Measurements from ENCODE around the gene SYT17. TPM values are rescaled to one million over a fixed set of nuclear protein-coding genes. Genes with fewer than 3 reads are reported as not detected.

The SYT17 gene
- polyA plus RNA-seq, 1 donor (not counting 4 experiments of a cell fraction or from before 2014, with no cell fraction given): not detected

- H3K79me2 ChIP-seq (ENCODE audit: control insufficient read depth, insufficient read depth, low read length): no peaks in the 10 kb centered on the region
- FAIRE-seq (no peak), DNase-seq (ENCODE audit: low read depth, low spot score) (no peak)
- no peaks in the 10 kb centered on the region for H3K4me1 ChIP-seq (ENCODE audit: control insufficient read depth, extremely low read depth, insufficient read depth, low read length)
- dilution Hi-C loops (cut with MboI; ENCODE audit: extremely low pct_ligation_motif_present, low sequenced_read_pairs): no loop called here
- no peaks in the 10 kb centered on the region for H3K9me1 ChIP-seq (ENCODE audit: control insufficient read depth, extremely low read depth, insufficient read depth, low read length)
- TF ChIP-seq CTCF (optimal IDR thresholded peaks at IDR 0.05 in 1 of 3, IDR thresholded peaks at IDR 0.05 in 1 of 3, conservative IDR thresholded peaks at IDR 0.05 in 1 of 3; ENCODE audit: extremely low read depth in 1 of 3, insufficient read depth in 2 of 3, low read length in 3 of 3): no peak
- TF ChIP-seq EZH2 (IDR thresholded peaks at IDR 0.05; ENCODE audit: low read length): no peak
- no peaks in the 10 kb centered on the region for H3K9me3 ChIP-seq (ENCODE audit: control insufficient read depth, low read depth, low read length)
- H3K4me3 ChIP-seq (ENCODE audit: control insufficient read depth in 2 of 3, extremely low read depth in 1 of 3, insufficient read depth in 2 of 3, low read depth in 1 of 3, low read length in 3 of 3): no peak overlapping the region
- no peak overlapping the region for H3K9ac ChIP-seq (ENCODE audit: control insufficient read depth, extremely low read depth, insufficient read depth, low read length)
- H2AFZ ChIP-seq (ENCODE audit: control insufficient read depth, low read length): no peak overlapping the region
- no peaks in the 10 kb centered on the region for H3K27me3 ChIP-seq (ENCODE audit: control insufficient read depth, extremely low read depth, insufficient read depth, low read length)
- H4K20me1 ChIP-seq (ENCODE audit: control insufficient read depth, extremely low read depth, insufficient read depth, low read length): no peaks in the 10 kb centered on the region
- no peak overlapping the region for H3K27ac ChIP-seq (ENCODE audit: control insufficient read depth, insufficient read depth, low read length)
- H3K4me2 ChIP-seq (ENCODE audit: control insufficient read depth, extremely low read depth, insufficient read depth, low read depth, low read length): no peak overlapping the region
- H3K36me3 ChIP-seq (ENCODE audit: control insufficient read depth in 2 of 2, extremely low read depth in 1 of 2, insufficient read depth in 2 of 2, low read length in 2 of 2): no peaks in the 10 kb centered on the region
Measured at GRCh38 chr16:19308392-19308791, 140.4 kb downstream of the SYT17 start.

- TF ChIP-seq CTCF (optimal IDR thresholded peaks at IDR 0.05 in 1 of 3, IDR thresholded peaks at IDR 0.05 in 1 of 3, conservative IDR thresholded peaks at IDR 0.05 in 1 of 3; ENCODE audit: extremely low read depth in 1 of 3, insufficient read depth in 2 of 3, low read length in 3 of 3): no peak
- no peak for TF ChIP-seq EZH2 (IDR thresholded peaks at IDR 0.05; ENCODE audit: low read length)
- no peak for FAIRE-seq
- dilution Hi-C loops (cut with MboI; ENCODE audit: extremely low pct_ligation_motif_present, low sequenced_read_pairs): no loop called here
Measured at GRCh38 chr16:19309178-19309577, 141.1 kb downstream of the SYT17 start.

More at GRCh38 chr16:19309178-19309577, 141.1 kb downstream of the SYT17 start:
- Histone ChIP-seq H3K27me3 (ENCODE audit: control insufficient read depth, extremely low read depth, insufficient read depth, low read length) (no peaks in the 10 kb centered on the region), H3K9me3 (ENCODE audit: control insufficient read depth, low read depth, low read length) (no peaks in the 10 kb centered on the region), H3K9me1 (ENCODE audit: control insufficient read depth, extremely low read depth, insufficient read depth, low read length) (no peaks in the 10 kb centered on the region), H3K36me3 (ENCODE audit: control insufficient read depth in 2 of 2, extremely low read depth in 1 of 2, insufficient read depth in 2 of 2, low read length in 2 of 2) (no peaks in the 10 kb centered on the region), H3K4me3 (ENCODE audit: control insufficient read depth in 2 of 3, extremely low read depth in 1 of 3, insufficient read depth in 2 of 3, low read depth in 1 of 3, low read length in 3 of 3) (no peak overlapping the region), H3K4me2 (ENCODE audit: control insufficient read depth, extremely low read depth, insufficient read depth, low read depth, low read length) (no peak overlapping the region), H3K4me1 (ENCODE audit: control insufficient read depth, extremely low read depth, insufficient read depth, low read length) (no peaks in the 10 kb centered on the region), H3K27ac (ENCODE audit: control insufficient read depth, insufficient read depth, low read length) (no peak overlapping the region), H3K9ac (ENCODE audit: control insufficient read depth, extremely low read depth, insufficient read depth, low read length) (no peak overlapping the region), H3K79me2 (ENCODE audit: control insufficient read depth, insufficient read depth, low read length) (no peaks in the 10 kb centered on the region), H4K20me1 (ENCODE audit: control insufficient read depth, extremely low read depth, insufficient read depth, low read length) (no peaks in the 10 kb centered on the region), H2AFZ (ENCODE audit: control insufficient read depth, low read length) (no peak overlapping the region)
- no peak for DNase-seq (ENCODE audit: low read depth, low spot score)
